Erythroblast (primary cell): ENCODE data around the gene PTPN2.
"Not testable (repeated sequence)": the region's sequence is repeated elsewhere in the genome, so short reads cannot be mapped to it uniquely, and the experiment has no call there.

ENCODE experiments used
- DNase-seq, 2 experiments: peaks; one replicate each; lab custom pipeline; 2025; lab: John Stamatoyannopoulos, UW
- GATA1 ChIP-seq: IDR thresholded peaks from 2 replicates; pipeline ENCODE4 v1.6.1; 2011; ENCODE audit warnings: low read depth, mild to moderate bottlenecking, control low read depth, low read length, moderate library complexity
- POLR2A ChIP-seq: IDR thresholded peaks from 2 replicates; pipeline ENCODE4 v1.6.1; 2011; ENCODE audit warnings: mild to moderate bottlenecking, low read length

The PTPN2 gene

DNA sequence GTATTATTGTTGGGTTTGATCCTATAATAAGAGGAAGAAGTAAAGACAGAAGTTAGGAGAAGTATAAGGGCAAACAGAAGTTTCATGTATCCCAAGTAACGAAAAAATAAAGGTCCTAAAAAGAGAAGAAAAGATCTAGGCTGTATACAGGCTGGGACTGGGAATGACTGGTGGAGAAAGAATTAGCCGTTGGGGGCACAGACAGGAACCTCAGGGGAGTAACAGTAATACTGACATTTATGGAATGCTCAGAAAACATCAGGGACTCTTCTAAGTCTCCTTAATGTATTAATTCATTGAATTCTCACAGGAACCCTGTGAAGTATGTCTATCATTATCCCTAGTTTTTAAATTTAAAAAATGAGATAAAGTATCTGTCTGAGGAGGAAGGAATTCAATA lies 67.6 kb downstream of the PTPN2 start:
- TF ChIP-seq POLR2A (no peak), GATA1 (no peak)
- no peak for DNase-seq

GRCh38 chr18:12811191-12811950 lies 72.7 kb downstream of the PTPN2 start:
- no peak for TF ChIP-seq GATA1
- DNase-seq, result peak in 1 of 2 experiments; percentile 11

GRCh38 chr18:12803069-12803936 lies 80.7 kb downstream of the PTPN2 start:
- no peak for TF ChIP-seq POLR2A
- TF ChIP-seq GATA1, result no peak
- DNase-seq, result no peak

DNA sequence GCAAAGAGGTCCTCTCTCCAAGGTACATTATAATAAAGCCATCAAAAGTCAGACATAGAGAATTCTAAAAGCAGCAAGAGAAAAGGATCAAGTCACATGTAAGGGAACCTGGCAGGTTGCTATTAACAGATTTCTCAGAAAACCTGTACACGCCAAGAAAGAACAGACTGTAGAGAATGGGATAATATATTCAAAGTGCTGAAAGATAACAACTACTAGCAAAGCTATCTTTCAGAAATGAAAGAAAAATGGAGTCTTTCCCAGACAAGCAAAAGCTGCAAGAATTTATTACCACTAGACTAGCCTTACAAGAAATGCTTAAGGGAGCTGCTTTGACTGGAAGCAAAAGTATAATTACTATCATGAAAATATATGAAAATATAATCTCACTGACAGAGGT lies 81.5 kb downstream of the PTPN2 start:
- no peak for DNase-seq
- TF ChIP-seq POLR2A (no peak), GATA1 (no peak)

- no peak for TF ChIP-seq GATA1
- TF ChIP-seq POLR2A, result no peak
- DNase-seq, result no peak
Observed at GRCh38 chr18:12796448-12796847, 87.6 kb downstream of the PTPN2 start.

DNA sequence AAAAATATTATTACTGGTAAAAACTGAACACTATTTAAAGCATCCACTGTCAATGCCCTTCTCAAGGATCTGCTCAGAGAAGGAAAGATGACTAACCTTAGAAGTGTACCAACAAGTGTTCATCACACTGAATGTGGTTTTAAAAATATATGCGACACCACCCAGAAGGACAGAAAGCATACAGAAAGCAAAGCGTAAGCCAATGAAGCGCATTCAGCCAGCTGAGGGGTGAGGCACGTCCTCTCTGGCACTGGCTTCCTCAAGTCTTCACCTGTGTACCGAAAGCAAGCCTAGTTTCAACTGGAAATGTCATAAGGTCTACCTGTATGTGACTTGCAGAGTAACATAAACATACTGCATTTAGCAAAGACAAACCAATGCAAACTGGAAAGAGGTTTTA lies 92.4 kb downstream of the PTPN2 start:
- no peak for DNase-seq
- no peak for TF ChIP-seq GATA1
- TF ChIP-seq POLR2A, result no peak

DNA sequence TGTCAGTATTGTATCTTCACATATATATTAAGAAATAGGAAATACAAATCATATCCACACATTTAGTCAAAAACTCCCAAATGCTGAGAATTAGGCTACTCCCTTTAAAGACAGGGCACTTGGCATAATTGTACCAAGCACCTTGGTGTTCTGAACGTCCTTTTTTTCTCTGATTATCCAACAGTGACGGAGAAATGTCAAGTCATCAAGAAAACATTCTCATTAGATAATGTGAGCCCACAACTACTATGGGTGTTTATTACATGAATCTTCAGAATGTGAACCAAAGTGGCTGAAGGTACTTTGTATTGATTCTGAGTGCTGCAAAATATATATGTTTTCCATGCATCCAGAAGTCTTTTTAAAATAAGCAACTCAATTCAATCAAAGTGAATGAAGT lies 97.4 kb downstream of the PTPN2 start:
- TF ChIP-seq GATA1, result no peak
- no peak for TF ChIP-seq POLR2A

GRCh38 chr18:12783524-12783923 lies 100.5 kb downstream of the PTPN2 start:
- no peak for DNase-seq
- TF ChIP-seq GATA1 (no peak), POLR2A (no peak)

More for the DNA sequence above, 97.4 kb downstream of the PTPN2 start:
- no peak for DNase-seq

DNA sequence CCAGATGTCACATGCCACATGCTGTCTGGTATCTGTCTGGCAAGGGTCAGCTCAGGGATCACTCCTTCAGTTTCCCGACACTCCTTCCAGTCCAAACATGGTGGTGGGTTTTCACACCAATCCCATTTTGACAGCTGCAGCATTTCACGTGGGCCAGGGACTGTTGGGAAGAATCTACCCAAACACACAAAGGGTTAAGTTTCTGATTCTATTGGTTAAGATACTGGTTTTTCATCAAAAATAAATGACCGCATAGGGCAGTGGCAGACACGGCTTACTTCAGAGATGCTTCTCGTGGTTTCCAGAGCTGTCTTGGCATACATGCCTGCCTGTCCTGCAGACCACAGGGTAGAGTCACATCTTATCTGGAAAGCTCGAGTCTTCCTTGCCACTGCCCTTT lies 101.5 kb downstream of the PTPN2 start:
- TF ChIP-seq GATA1, result no peak
- TF ChIP-seq POLR2A, result no peak
- DNase-seq, result no peak

GRCh38 chr18:12779456-12779855 lies 104.6 kb downstream of the PTPN2 start:
- no peak for DNase-seq
- TF ChIP-seq POLR2A (no peak), GATA1 (no peak)

DNA sequence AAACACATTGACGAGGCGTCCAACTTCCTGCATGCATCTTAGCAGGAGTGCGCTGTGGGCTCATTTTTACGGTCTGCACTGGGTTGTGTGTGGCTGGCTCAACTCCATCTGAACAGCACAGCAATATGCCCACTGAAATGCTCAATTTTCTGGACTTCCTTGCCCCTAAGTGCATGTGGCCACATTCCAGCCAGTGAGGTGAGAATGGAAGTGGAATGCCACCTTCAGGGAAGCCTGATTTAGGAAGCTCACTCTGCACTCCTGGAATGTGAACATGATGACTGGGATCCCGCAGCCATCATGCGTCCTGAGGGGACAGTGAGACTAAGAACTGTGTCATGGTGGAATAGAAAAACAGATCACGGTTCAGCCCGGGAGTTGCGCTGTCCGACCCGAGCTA lies 105.0 kb downstream of the PTPN2 start:
- TF ChIP-seq POLR2A, result no peak
- no peak for TF ChIP-seq GATA1
- DNase-seq, result peak in 1 of 2 experiments; percentile 16

- no peak for TF ChIP-seq POLR2A
- no peak for TF ChIP-seq GATA1
- no peak for DNase-seq
Observed at GRCh38 chr18:12777500-12777944, 106.5 kb downstream of the PTPN2 start.

DNA sequence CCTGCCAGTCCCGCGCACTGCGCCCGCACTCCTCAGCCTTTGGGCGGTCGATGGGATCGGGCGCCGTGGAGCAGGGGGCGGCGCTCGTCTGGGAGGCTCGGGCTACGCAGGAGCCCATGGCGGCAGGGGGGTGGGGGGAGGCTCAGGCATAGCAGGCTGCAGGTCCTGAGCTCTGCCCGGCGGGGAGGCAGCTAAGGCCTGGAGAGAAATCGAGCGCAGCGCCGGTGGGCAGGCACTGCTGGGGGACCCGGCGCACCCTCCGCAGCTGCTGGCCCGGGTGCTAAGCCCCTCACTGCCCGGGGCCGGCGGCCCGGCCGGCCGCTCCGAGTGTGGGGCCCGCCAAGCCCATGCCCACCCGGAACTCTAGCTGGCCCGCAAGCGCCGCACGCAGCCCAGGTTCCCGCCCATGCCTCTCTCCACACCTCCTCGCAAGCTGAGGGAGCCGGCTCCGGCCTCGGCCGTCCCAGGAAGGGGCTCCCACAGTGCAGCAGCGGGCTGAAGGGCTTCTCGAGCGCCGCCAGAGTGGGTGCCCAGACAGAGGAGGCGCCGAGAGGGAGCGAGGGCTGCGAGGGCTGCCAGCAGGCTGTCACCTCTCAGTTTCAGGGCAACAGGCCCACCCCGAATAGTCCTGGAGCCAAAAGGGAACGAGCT lies 107.1 kb downstream of the PTPN2 start:
- no peak for DNase-seq

DNA sequence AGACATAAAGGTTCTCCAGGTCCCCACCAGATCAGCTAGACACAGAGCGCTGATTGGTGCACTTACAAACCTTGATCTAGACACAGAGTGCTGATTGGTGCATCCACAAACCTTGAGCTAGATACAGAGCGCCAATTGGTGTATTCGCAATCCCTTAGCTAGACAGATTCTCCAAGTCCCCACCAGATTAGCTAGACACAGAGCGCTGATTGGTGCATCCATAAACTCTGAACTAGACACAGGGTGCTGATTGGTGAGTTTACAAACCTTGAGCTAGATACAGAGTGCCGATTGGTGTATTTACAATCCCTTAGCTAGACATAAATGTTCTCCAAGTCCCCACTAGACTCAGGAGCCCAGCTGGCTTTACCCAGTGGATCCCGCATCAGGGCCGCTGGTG lies 107.6 kb downstream of the PTPN2 start:
- DNase-seq, result not testable (repeated sequence)

More for the DNA sequence above, 107.1 kb downstream of the PTPN2 start:
- TF ChIP-seq GATA1 (no peak), POLR2A (no peak)
